OCI-LY3 (cell line): ENCODE data around the gene CEACAM6.

ENCODE experiments used
- CTCF ChIP-seq: fragments of 200-600, 300-600 bp; sonication (generic); IDR thresholded peaks from 2 replicates; pipeline ENCODE4 v1.5.1; 2014; ENCODE audit warnings: antibody characterized with exemption, low read length, low read depth
- EZH2phosphoT487 ChIP-seq: fragments of 200-600 bp; shearing (Covaris generic); IDR thresholded peaks from 2 replicates; pipeline ENCODE4 v1.6.1; 2018; ENCODE audit warnings: antibody characterized with exemption, mixed run types, low read depth

GRCh38 chr19:41748012-41748411 is 7.3 kb upstream of the CEACAM6 start:
- TF ChIP-seq CTCF (no peak), EZH2phosphoT487 (no peak)
